A549 treated with CpdA at 1 μM for 4 hours (cell line): ENCODE measurements around the gene ZC3H18. TPM values are rescaled to one million over a fixed set of nuclear protein-coding genes. Genes with fewer than 3 reads are reported as not detected.

Experiments used
- total RNA-seq: library from RNA; stranded (reverse); fragments of 200-300 nt; extraction: Qiagen RNA extraction; gene quantifications from 5 replicates; pipeline ENCODE4 v1.2.3, GENCODE V29; 2022; ENCODE audit warnings: low read depth

Gene ZC3H18
- total RNA-seq, result 50.1 to 59.2 TPM (median 54.0 TPM) in 5 replicates

DNA sequence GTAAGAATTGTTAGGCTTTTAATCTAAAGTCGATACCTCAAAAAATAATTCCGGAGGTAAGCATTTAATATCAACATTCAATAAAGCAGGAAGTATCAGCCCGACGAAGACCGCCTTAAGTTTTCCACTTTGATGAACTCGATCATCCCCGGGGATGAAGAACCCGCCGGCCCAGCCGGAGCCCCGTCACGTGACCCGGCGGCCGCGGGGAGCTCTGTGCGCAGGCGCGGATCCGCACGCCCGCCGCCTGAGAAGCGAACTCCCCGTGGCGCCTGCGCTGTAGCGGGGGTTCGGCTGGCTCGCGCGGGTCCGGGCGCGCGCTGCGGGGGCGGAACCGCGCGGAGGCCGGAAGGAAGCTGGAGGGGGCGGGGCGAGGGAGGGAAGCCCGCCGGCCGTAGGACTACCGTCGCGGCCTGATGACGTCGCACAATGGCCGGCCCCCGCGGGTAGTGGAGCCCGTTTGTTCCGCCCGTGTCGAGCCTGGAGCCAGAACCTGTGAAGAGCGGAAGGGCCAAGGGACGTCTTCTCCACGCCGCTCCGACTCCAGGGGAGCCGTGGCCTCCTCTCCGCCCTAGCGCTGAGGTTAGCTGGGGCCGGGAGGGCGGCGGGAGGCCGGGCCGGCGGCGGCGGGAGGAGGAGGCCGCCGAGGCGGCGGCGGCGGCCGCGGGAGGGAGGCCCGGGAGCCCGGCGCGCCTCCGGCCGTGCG, at the start of gene ZC3H18:
ZC3H18 (plus strand) TSS at position 419 of the 706 bp plus-strand sequence. CDS start 6,721 bp downstream, outside the sequence.

DNA sequence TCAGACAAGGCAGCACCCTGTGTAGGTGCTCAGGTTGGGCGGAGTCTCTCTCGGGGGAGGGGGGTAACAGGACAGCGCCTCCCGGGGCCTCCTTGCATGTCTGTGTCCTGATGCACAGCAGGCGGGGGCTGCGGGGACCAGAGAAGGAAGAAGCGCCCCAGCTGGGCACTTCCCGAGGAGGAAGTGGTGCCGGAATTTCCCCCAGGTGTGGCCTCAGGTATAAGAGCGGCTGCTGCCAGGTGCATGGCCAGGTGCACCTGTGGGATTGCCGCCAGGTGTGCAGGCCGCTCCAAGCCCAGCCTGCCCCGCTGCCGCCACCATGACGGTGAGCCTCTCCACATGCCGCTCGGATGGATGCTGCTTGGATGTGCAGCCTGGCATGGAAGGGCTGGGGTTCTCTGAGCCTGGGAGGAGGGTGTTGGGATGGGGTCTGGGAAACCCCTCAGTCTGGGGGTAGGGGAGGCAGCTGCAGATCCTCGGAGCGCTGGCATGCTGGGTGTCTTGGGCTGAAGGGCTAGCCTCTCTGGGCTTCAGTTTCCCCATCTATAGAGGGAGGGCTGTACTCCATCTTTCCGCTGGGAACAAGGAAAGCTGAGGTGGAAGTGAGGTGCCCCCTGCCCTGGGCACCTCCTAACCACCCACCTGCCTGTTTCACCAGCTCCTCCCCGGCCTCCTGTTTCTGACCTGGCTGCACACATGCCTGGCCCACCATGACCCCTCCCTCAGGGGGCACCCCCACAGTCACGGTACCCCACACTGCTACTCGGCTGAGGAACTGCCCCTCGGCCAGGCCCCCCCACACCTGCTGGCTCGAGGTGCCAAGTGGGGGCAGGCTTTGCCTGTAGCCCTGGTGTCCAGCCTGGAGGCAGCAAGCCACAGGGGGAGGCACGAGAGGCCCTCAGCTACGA, 68.4 kb downstream of the ZC3H18 start, which contains the start of gene IL17C:
IL17C (plus strand) TSS at position 250 of the 908 bp plus-strand sequence; CDS start at position 320, 70 bp downstream.

DNA sequence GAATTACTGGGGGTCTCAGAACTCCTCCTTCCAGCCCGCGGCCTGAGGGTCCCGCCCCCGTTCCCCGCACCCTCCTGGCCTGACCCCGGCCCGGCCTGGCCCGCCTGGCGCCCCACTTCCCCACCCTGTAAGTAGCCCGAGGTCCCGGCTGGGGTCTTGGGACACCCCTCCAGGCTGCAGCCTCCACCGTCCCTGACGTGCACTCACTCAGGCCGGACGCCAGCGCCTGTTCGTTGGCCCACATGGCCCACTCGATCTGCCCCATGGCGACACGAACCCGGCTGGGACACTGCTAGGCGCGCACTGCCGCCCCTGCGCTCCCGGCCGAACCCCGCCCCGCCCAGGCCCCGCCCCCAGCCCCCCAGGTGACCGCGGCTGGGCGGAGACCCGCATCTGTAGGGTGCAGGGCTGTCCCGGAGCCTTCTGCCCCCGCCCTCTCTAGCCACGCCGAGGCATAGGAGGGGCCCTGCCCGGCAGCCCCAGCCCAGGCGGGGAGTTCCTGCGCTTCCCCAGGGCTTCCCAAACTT, 80.6 kb downstream of the ZC3H18 start, which contains the start of gene CYBA:
CYBA (minus strand) TSS at position 305 of the 527 bp plus-strand sequence; CDS start at position 265, 40 bp downstream.

DNA sequence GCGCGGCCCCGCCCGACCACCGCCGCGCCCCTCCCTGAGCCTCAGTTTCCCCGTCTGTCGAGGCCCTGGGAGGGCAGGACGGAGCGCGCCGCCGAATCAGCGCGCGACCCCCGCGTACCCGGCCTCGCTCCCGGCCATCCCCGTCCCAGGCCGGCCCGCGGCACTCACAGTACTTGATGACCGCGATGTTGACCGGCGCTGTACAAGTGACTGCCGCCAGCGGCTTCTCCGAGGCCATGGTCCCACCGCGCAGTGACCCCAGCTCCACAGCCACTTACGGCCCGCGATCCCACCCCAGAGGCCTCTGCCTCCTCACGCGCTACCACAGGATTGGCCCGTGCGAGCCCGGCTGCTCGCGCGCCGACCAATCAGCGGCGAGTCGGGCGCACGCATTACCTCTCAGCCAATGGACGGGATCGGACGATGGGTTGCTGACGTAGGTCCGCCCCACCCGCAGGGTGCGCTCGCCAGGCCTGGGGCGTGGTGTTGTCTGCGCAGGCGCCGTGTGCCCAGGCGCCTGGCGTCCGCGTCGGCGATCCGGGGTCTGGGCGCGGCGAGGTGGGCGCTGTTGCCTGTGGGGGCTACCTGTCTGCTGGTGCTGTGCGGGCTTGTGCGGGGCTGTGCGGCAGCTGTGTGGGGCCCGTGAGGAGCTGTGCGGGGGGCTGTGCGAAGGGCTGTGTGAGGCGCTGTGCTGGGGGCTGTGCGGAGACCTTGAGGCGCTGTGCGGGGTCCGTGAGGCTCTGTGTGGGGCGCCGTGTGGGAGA, 92.8 kb downstream of the ZC3H18 start, which contains the start of gene MVD:
MVD (minus strand) TSS at position 249 of the 764 bp plus-strand sequence; CDS start at position 238, 11 bp downstream.

Other genes with a start within 250 kb of the ZC3H18 start
- gene ZNF469, start 187.4 kb upstream of the ZC3H18 start, total RNA-seq, result 9.4 to 16.7 TPM (median 11.5 TPM) in 5 replicates
- 5.8 to 8.8 TPM (median 8.7 TPM) in 5 replicates for gene ZFPM1, start 117.1 kb upstream of the ZC3H18 start, total RNA-seq
- gene IL17C, start 68.2 kb downstream of the ZC3H18 start, total RNA-seq, result not detected in 5 replicates
- 211 to 299 TPM (median 285 TPM) in 5 replicates for gene CYBA, start 80.7 kb downstream of the ZC3H18 start, total RNA-seq
- 21.8 to 25.9 TPM (median 23.9 TPM) in 5 replicates for gene MVD, start 92.7 kb downstream of the ZC3H18 start, total RNA-seq
- 0.08 to 0.21 TPM (median 0.14 TPM) in 4 of 5 replicates, not detected in the other for gene SNAI3, start 116.1 kb downstream of the ZC3H18 start, total RNA-seq
- 10.9 to 19.8 TPM (median 16.0 TPM) in 5 replicates for gene RNF166, start 136.0 kb downstream of the ZC3H18 start, total RNA-seq
- gene CTU2, start 136.1 kb downstream of the ZC3H18 start, total RNA-seq, result 23.1 to 33.9 TPM (median 31.1 TPM) in 5 replicates
- gene PIEZO1, start 214.8 kb downstream of the ZC3H18 start, total RNA-seq, result 101 to 160 TPM (median 136 TPM) in 5 replicates
- 26.1 to 35.8 TPM (median 33.5 TPM) in 5 replicates for gene CDT1, start 233.4 kb downstream of the ZC3H18 start, total RNA-seq
- 285 to 417 TPM (median 377 TPM) in 5 replicates for gene APRT, start 241.5 kb downstream of the ZC3H18 start, total RNA-seq